HUES6 (cell line): ENCODE results near the gene TNN.
A peak's percentile ranks its signal among the peaks of the same experiment; 100 is the strongest.

Source experiments
- H3K27ac ChIP-seq: 2 replicates; pipeline ENCODE4 v1.7.0; 2013; ENCODE audit warnings: low read depth, mild to moderate bottlenecking, low read length, inconsistent platforms
- H3K27me3 ChIP-seq: 2 replicates; pipeline ENCODE4 v1.6.1; 2013; ENCODE audit warnings: low read length; ENCODE audit not compliant: control insufficient read depth, insufficient read depth
- H3K36me3 ChIP-seq: 2 replicates; pipeline ENCODE4 v1.6.1; 2013; ENCODE audit warnings: low read length; ENCODE audit not compliant: control insufficient read depth, insufficient read depth
- H3K4me1 ChIP-seq: 2 replicates; pipeline ENCODE4 v1.6.1; 2013; ENCODE audit warnings: low read length; ENCODE audit not compliant: control insufficient read depth, insufficient read depth
- H3K4me3 ChIP-seq: 2 replicates; pipeline ENCODE4 v1.5.1; 2013; ENCODE audit warnings: low read depth, low read length
- H3K9ac ChIP-seq: one replicate; pipeline ENCODE4 v1.6.1; 2013; ENCODE audit warnings: mild to moderate bottlenecking, low read length
- H3K9me3 ChIP-seq: 2 replicates; pipeline ENCODE4 v1.6.1; 2013; ENCODE audit warnings: low read depth, low read length; ENCODE audit not compliant: control insufficient read depth, insufficient read depth

TNN gene

GRCh38 chr1:175146529-175147213 lies 79.0 kb downstream of the TNN start:
- peak overlapping the region; percentile 17 for H3K4me3 ChIP-seq
- no peak overlapping the region for H3K9ac ChIP-seq
- no peak overlapping the region for H3K27ac ChIP-seq
- no peaks in the 10 kb centered on the region for H3K36me3 ChIP-seq
- H3K9me3 ChIP-seq, result 0 out of 2 replicates have a peak, but pooled peaks cover 4% of the 10 kb centered on the region
- peaks cover 22% of the 10 kb centered on the region for H3K4me1 ChIP-seq
- H3K27me3 ChIP-seq, result peaks cover 18% of the 10 kb centered on the region

- no peak overlapping the region for H3K9ac ChIP-seq
- peaks cover 20% of the 10 kb centered on the region for H3K27me3 ChIP-seq
- no peak overlapping the region for H3K4me3 ChIP-seq
- H3K9me3 ChIP-seq, result 0 out of 2 replicates have a peak, but pooled peaks cover 4% of the 10 kb centered on the region
- H3K27ac ChIP-seq, result no peak overlapping the region
- H3K4me1 ChIP-seq, result peaks cover 17% of the 10 kb centered on the region
- H3K36me3 ChIP-seq, result no peaks in the 10 kb centered on the region
Observed at GRCh38 chr1:175147569-175147968, 79.9 kb downstream of the TNN start.

GRCh38 chr1:175148068-175148467 lies 80.4 kb downstream of the TNN start:
- Histone ChIP-seq H3K9ac (no peak overlapping the region), H3K36me3 (no peaks in the 10 kb centered on the region), H3K4me1 (peaks cover 17% of the 10 kb centered on the region), H3K27ac (no peak overlapping the region), H3K27me3 (peaks cover 25% of the 10 kb centered on the region), H3K4me3 (no peak overlapping the region), H3K9me3 (0 out of 2 replicates have a peak, but pooled peaks cover 4% of the 10 kb centered on the region)

GRCh38 chr1:175150596-175151319 lies 83.1 kb downstream of the TNN start:
- Histone ChIP-seq H3K9me3 (no peaks in the 10 kb centered on the region), H3K4me1 (peaks cover 17% of the 10 kb centered on the region), H3K27me3 (peaks cover 32% of the 10 kb centered on the region), H3K36me3 (no peaks in the 10 kb centered on the region), H3K27ac (no peak overlapping the region), H3K9ac (no peak overlapping the region), H3K4me3 (no peak overlapping the region)

- Histone ChIP-seq H3K27ac (no peak overlapping the region), H3K4me1 (peaks cover 5% of the 10 kb centered on the region), H3K4me3 (peak overlapping the region; percentile 38; the same call in 1 of the 2 replicates), H3K27me3 (peaks cover 30% of the 10 kb centered on the region), H3K9me3 (no peaks in the 10 kb centered on the region), H3K36me3 (no peaks in the 10 kb centered on the region), H3K9ac (no peak overlapping the region)
Observed at GRCh38 chr1:175152006-175152652, 84.5 kb downstream of the TNN start.

- Histone ChIP-seq H3K27me3 (peaks cover 29% of the 10 kb centered on the region), H3K4me1 (no peaks in the 10 kb centered on the region), H3K4me3 (no peak overlapping the region), H3K36me3 (no peaks in the 10 kb centered on the region), H3K27ac (no peak overlapping the region), H3K9ac (no peak overlapping the region), H3K9me3 (no peaks in the 10 kb centered on the region)
Observed at GRCh38 chr1:175154629-175155472, 87.2 kb downstream of the TNN start.

- no peaks in the 10 kb centered on the region for H3K4me1 ChIP-seq
- peaks cover 6% of the 10 kb centered on the region for H3K36me3 ChIP-seq
Observed at GRCh38 chr1:175155473-175155856, 87.8 kb downstream of the TNN start.

GRCh38 chr1:175155936-175156335 lies 88.3 kb downstream of the TNN start:
- H3K9me3 ChIP-seq, result no peaks in the 10 kb centered on the region
- no peaks in the 10 kb centered on the region for H3K4me1 ChIP-seq
- peaks cover 22% of the 10 kb centered on the region for H3K27me3 ChIP-seq
- no peak overlapping the region for H3K27ac ChIP-seq
- H3K4me3 ChIP-seq, result no peak overlapping the region
- peaks cover 6% of the 10 kb centered on the region for H3K36me3 ChIP-seq
- no peak overlapping the region for H3K9ac ChIP-seq

More at GRCh38 chr1:175155473-175155856, 87.8 kb downstream of the TNN start:
- Histone ChIP-seq H3K9ac (no peak overlapping the region), H3K4me3 (no peak overlapping the region), H3K27me3 (peaks cover 26% of the 10 kb centered on the region), H3K27ac (no peak overlapping the region), H3K9me3 (no peaks in the 10 kb centered on the region)

- no peaks in the 10 kb centered on the region for H3K4me1 ChIP-seq
- no peak overlapping the region for H3K27ac ChIP-seq
- peaks cover 6% of the 10 kb centered on the region for H3K36me3 ChIP-seq
- no peak overlapping the region for H3K9ac ChIP-seq
- no peaks in the 10 kb centered on the region for H3K9me3 ChIP-seq
- H3K4me3 ChIP-seq, result no peak overlapping the region
- peaks cover 12% of the 10 kb centered on the region; the same call in 1 of the 2 replicates for H3K27me3 ChIP-seq
Observed at GRCh38 chr1:175157200-175157599, 89.6 kb downstream of the TNN start.

- Histone ChIP-seq H3K27ac (no peak overlapping the region), H3K4me1 (no peaks in the 10 kb centered on the region)
Observed at GRCh38 chr1:175158170-175158591, 90.5 kb downstream of the TNN start.

More at GRCh38 chr1:175158170-175158591, 90.5 kb downstream of the TNN start:
- no peaks in the 10 kb centered on the region for H3K9me3 ChIP-seq
- no peak overlapping the region for H3K9ac ChIP-seq
- H3K27me3 ChIP-seq, result peaks cover 8% of the 10 kb centered on the region; the same call in 1 of the 2 replicates
- H3K36me3 ChIP-seq, result peaks cover 6% of the 10 kb centered on the region
- H3K4me3 ChIP-seq, result no peak overlapping the region
